Heart left ventricle (tissue), 16 donors: ENCODE data around the gene GOLGA1. TPM values are rescaled to one million over a fixed set of nuclear protein-coding genes. Genes with fewer than 3 reads are reported as not detected.

ENCODE experiments used
- ATAC-seq, 4 donors: fragments of 200-7000 bp; cut with Tn5 transposase; one replicate each; pipeline ENCODE4 v1.9.1; 2020 to 2022; ENCODE audit warnings: moderate library complexity in 4 of 4, mild to moderate bottlenecking in 3 of 4, moderate number of reproducible peaks in 1 of 4
- DNase-seq, 5 donors: peaks; one replicate each; pipeline ENCODE4 v3.0.0-alpha.2; 2020
- H3K27ac ChIP-seq, 12 donors: fragments of 200-600 bp; sonication (generic) in 4 of 12; one replicate each; pipeline versions ENCODE4 v1.5.0 to v1.8.0; 2016 to 2022; ENCODE audit warnings: mild to moderate bottlenecking in 2 of 12
- H3K27me3 ChIP-seq, 9 donors: fragments of 200-600 bp; sonication (generic) in 2 of 9; one replicate each; pipeline versions ENCODE4 v1.5.1 to v1.8.0; 2016 to 2022; ENCODE audit warnings: mild to moderate bottlenecking in 3 of 9
- H3K36me3 ChIP-seq, 9 donors: fragments of 200-600 bp; sonication (generic) in 2 of 9; one replicate each; pipeline versions ENCODE4 v1.5.0 to v1.8.0; 2018 to 2022; ENCODE audit warnings: mild to moderate bottlenecking in 2 of 9
- H3K4me1 ChIP-seq, 12 donors: fragments of 200-600 bp; sonication (generic) in 4 of 12; one replicate each; pipeline versions ENCODE4 v1.5.0 to v1.8.0; 2016 to 2022; ENCODE audit warnings: mild to moderate bottlenecking in 3 of 12
- H3K4me3 ChIP-seq, 12 donors: fragments of 200-600 bp; sonication (generic) in 4 of 12; one replicate each; pipeline versions ENCODE4 v1.5.0 to v1.8.0; 2017 to 2022; ENCODE audit warnings: mild to moderate bottlenecking in 9 of 12, moderate library complexity in 4 of 12
- H3K9me3 ChIP-seq, 12 donors: fragments of 200-600 bp; sonication (generic) in 4 of 12; one replicate each; pipeline versions ENCODE4 v1.5.0 to v1.8.0; 2016 to 2022; ENCODE audit warnings: mild to moderate bottlenecking in 1 of 12
- CTCF ChIP-seq, 12 donors: fragments of 200-600 bp; sonication (generic) in 4 of 12; IDR thresholded peaks; one replicate each; pipeline versions ENCODE4 v1.5.0 to v1.8.0; 2018 to 2022; ENCODE audit warnings: antibody characterized with exemption in 12 of 12, mild to moderate bottlenecking in 5 of 12
- POLR2A ChIP-seq, 2 donors: fragments of 450-650 bp; IDR thresholded peaks; one replicate each; pipeline ENCODE4 v1.6.1; 2017; ENCODE audit warnings: antibody characterized with exemption in 2 of 2, mild to moderate bottlenecking in 2 of 2, moderate library complexity in 2 of 2
- WGBS, 4 donors: extraction: QIAGEN DNeasy Blood & Tissue Kit in 2 of 4; methylation state at CpG; one replicate each; pipeline versions ENCODE4 v1.1.5 to v1.1.7; 2013 to 2018; 5-methylcytosine and 5-hydroxymethylcytosine counted together
- intact Hi-C, 10 donors: fragments of 100-400 bp; cut with DNase I; formaldehyde crosslinking; loops; one replicate each; pipeline versions ENCODE4 v1.11.1 to v1.14.2; 2022
- long read RNA-seq, 3 donors: library from polyadenylated mRNA; unstranded; transcript quantifications; one replicate each; pipeline ENCODE4 v2.0.0, GENCODE V29; 2020 to 2021
- polyA plus RNA-seq, 2 donors: library from polyadenylated mRNA; stranded (reverse); fragments of 200-250 nt; gene quantifications; one replicate each; pipeline ENCODE4 v1.2.3, GENCODE V29; 2013
- total RNA-seq, 9 donors: library from RNA; depleted of rRNA in 2 of 9; stranded (reverse); fragments of >200 nt in 2 of 9; fragmentation: NEBNext Ultra II Directional in 3 of 9; extraction: Animal tissue kit (Norgen Biotek cat#: 25700) in 3 of 9; gene quantifications; one replicate each; pipeline versions ENCODE4 v1.1.0 to v1.2.4, GENCODE V29; 2016 to 2023
- donor health status: ischemic (EF 13 %, LVEDD 7.1; RV severe dilation, severe dysfunction).
- donor health status: healthy with polysubstance abuse.
- donor health status: DM: no; HTN: yes; CAD: no.
- donor health status: DM: no; HTN: no; CAD: no.
- donor health status: ischemic (EF 25% LVEDD 6.9; RV normal size, moderate dysfunction).
- donor health status: ischemic (EF 25% LVEDD 5.7; RV mildly dilated, moderate dysfunction).
- donor health status: healthy.
- donor health status: DM: yes; HTN: yes; CAD: no.
- donor health status: ischemic (EF 35%, LVEDD 5.7; RV mildly dilated, moderate dysfunction).
- donor health status: nonischemic (EF 11% LVEDD 7.7; RV severe dilation, severe dysfunction).
- donor health status: DM: yes; HTN: yes; CAD: no.
- donor health status: PGD.
- donor health status: ischemic (EF 29% LVEDD 5.4; RV normal size, mild dysfunction).
- donor health status: nonischemic (EF 23%, LVEDD 6.1; RV moderate dilation, normal function).

Gene GOLGA1
- 10 to 100 TPM; 13.9 to 22.9 (median 19.4) TPM for total RNA-seq
- polyA plus RNA-seq, result 10 to 100 TPM in 1 of 2 donors, 1 to 10 TPM in 1; 5.8 to 11.1 TPM
- long read RNA-seq, donor 1, full-length matches to known transcripts, result 1 of 19 reads
- long read RNA-seq, donor 1, partial matches to known transcripts, result 6 of 19 reads
- long read RNA-seq, donor 1, other reads (novel, unspliced or antisense), result 12 of 19 reads
- long read RNA-seq, donor 2, full-length matches to known transcripts, result 7 of 29 reads
- long read RNA-seq, donor 2, partial matches to known transcripts, result 14 of 29 reads
- long read RNA-seq, donor 2, other reads (novel, unspliced or antisense), result 8 of 29 reads
- long read RNA-seq, donor 3, full-length matches to known transcripts, result 9 of 36 reads
- long read RNA-seq, donor 3, partial matches to known transcripts, result 11 of 36 reads
- long read RNA-seq, donor 3, other reads (novel, unspliced or antisense), result 16 of 36 reads

GRCh38 chr9:124940894-124941678, at the start of gene GOLGA1:
TSS of gene GOLGA1 (minus strand) at chr9:124941083. CDS start at chr9:124938711, 2,372 bp downstream.
- WGBS, 4 donors, result 0% methylated on average over 18 to 70 of the region's 70 CpGs
- TF ChIP-seq CTCF (IDR thresholded peaks at IDR 0.05) (peak in 1 of 12 donors; percentile 16), POLR2A (IDR thresholded peaks at IDR 0.05) (peak in 1 of 2 donors; percentile 86)
- DNase-seq (peak; percentile 95 to 98 (median 97)), ATAC-seq (peak; percentile 97 to 99 (median 98))
- peak within 1 kb of the TSS; percentile 60 to 99 (median 86) for H3K4me3 ChIP-seq
- no peaks in the 10 kb centered on the region for H3K27me3 ChIP-seq
- intact Hi-C loops, result loop anchor here in 8 of 10 donors (1.0 to 10.0 kb wide), 9 partner anchors 169 to 302 kb away; partner anchors contain the start of genes SCAI (in 7 of the 8), NR6A1 (in 2 of the 8) and PPP6C (in 1 of the 8)
- H3K36me3 ChIP-seq, result peaks cover 0 to 30% (median 24%) of the 10 kb centered on the region in 9 donors
- no peaks in the 10 kb centered on the region for H3K9me3 ChIP-seq
- H3K27ac ChIP-seq, result peak within 1 kb of the TSS; percentile 87 to 99 (median 96)
- H3K4me1 ChIP-seq, result peaks cover 0 to 19% (median 15%) of the 10 kb centered on the region in 12 donors

- H3K4me3 ChIP-seq, result no peak overlapping the region
- no peak for TF ChIP-seq CTCF (IDR thresholded peaks at IDR 0.05)
- H3K4me1 ChIP-seq, result no peaks in the 10 kb centered on the region
- H3K36me3 ChIP-seq, result peaks cover 0 to 17% (median 0%) of the 10 kb centered on the region in 9 donors
- ATAC-seq (no peak), DNase-seq (no peak)
- 91 to 94% (median 93%) methylated on average over 1 of the region's 1 CpG for WGBS, 4 donors
- intact Hi-C loops, result no loop called here
- no peaks in the 10 kb centered on the region for H3K27me3 ChIP-seq
- H3K27ac ChIP-seq, result no peak overlapping the region
- no peaks in the 10 kb centered on the region for H3K9me3 ChIP-seq
Observed at GRCh38 chr9:124983698-124984097, 42.8 kb upstream of the GOLGA1 start.

GRCh38 chr9:124980431-124980830, 39.5 kb upstream of the GOLGA1 start:
- intact Hi-C loops, result no loop called here
- Histone ChIP-seq H3K27me3 (no peaks in the 10 kb centered on the region), H3K4me3 (no peak overlapping the region), H3K9me3 (no peaks in the 10 kb centered on the region), H3K27ac (no peak overlapping the region), H3K36me3 (peaks cover 0 to 24% (median 4%) of the 10 kb centered on the region in 9 donors), H3K4me1 (no peaks in the 10 kb centered on the region)
- DNase-seq, result no peak
- WGBS, 4 donors, result 93 to 97% (median 95%) methylated on average over 4 of the region's 4 CpGs
- no peak for ATAC-seq
- no peak for TF ChIP-seq CTCF (IDR thresholded peaks at IDR 0.05)

- Histone ChIP-seq H3K4me1 (no peaks in the 10 kb centered on the region), H3K36me3 (peaks cover 0 to 43% (median 10%) of the 10 kb centered on the region in 9 donors), H3K4me3 (no peak overlapping the region), H3K27me3 (no peaks in the 10 kb centered on the region), H3K27ac (no peak overlapping the region), H3K9me3 (no peaks in the 10 kb centered on the region)
- 40 to 53% (median 48%) methylated on average over 2 of the region's 2 CpGs for WGBS, 4 donors
- no peak for ATAC-seq
- no peak for TF ChIP-seq CTCF (IDR thresholded peaks at IDR 0.05)
- TF ChIP-seq POLR2A (IDR thresholded peaks at IDR 0.05), result no peak
- intact Hi-C loops, result no loop called here
- DNase-seq, result no peak
Observed at GRCh38 chr9:124975131-124975530, 34.2 kb upstream of the GOLGA1 start.
